ENCODE results near the gene NKG7.

NKG7 gene

GRCh38 chr19:51389143-51389542 lies 16.7 kb upstream of the NKG7 start:
- no peak for DNase-seq

GRCh38 chr19:51387924-51388389 lies 15.5 kb upstream of the NKG7 start, which contains the start of gene LIM2:
TSS of gene LIM2 (minus strand) at chr19:51387974. CDS start at chr19:51387443, 531 bp downstream.
- no peak for DNase-seq

DNA sequence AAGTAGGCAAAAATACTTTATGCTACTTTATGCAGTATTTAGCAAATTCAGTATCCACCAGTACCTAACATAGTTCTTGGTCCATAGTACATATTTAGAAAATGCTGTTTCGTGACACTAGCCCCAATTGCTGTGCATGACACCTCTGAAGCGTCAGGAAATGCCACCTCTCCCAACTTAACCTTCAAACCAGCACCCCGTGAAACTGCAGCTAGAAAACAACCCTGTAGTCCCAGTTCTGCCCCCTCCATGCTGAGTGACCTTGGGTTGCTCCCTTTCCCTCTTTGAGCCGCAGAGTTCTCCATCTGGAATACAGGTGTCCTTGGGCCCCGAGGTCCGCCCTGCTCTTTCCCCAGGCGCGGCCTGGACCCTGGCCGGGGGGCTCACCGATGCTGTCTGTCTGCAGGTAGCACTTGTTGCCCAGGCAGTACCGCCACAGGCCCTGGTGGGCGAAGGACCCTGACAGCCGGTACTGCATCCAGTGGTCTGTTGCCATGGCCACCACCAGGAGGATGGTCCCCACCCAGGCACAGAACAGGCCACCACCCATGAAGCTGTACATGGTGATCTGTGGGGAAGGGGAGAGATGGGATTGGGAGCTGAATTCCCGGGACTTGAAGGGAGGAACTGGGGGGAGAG lies 14.5 kb upstream of the NKG7 start:
- no peak for DNase-seq

DNA sequence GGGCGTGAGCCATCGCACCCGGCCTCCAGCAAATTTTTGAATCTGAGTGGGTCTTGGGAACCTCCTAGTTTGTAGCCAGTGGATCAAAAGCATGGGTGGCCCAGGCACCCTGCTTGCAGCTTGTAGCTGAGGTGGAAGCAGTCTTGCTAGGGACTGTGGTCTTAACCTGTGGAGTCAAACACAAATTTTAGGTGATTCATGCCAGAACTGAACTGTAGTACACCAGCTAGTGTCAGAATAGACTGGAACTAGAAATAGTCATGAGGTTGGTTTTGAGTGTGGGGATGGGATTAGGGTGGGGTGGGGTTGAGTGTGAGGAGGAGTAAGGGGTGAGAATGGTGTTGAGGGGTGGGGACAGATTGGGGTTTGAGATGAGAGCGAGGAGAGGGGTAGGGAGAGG lies 9.6 kb upstream of the NKG7 start:
- no peak for DNase-seq

DNA sequence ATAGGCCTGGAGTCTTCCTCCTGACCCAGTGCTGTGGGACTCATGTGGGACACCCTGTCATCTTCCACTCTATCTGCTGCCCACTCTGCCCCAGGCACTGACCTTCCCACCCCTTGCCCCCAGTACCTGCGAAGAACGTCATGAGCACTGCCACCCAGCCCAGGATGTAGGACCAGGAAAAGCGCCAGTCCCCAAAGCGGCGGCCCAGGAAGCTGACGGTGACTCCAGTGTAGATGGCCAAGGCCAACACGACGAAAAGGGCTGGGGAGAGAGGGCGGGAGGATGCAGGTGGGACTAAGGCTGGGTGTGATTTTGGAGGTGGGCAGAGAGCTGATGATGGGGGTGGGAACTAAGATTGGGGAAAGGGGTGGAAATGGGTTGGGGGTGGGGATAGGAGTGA lies 7.9 kb upstream of the NKG7 start:
- no peak for DNase-seq

DNA sequence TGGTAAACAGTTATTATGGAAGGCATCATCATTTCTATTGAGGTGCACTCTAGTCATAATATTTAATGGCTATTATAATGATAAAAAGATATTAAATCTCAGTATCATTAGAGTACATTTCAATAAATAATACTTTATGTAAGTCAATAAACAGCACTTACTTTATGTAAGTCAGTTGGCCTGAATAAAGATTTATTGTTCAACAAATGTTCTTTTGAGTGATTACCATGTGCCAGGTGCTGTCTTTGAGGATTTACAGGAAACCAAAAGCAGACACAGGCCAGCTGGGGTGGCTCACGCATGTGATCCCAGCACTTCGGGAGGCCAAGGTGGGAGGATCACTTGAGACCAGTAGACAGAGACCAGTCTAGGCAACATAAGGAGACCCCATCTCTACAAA lies 5.0 kb upstream of the NKG7 start:
- no peak for DNase-seq

GRCh38 chr19:51375504-51376221 lies 3.2 kb upstream of the NKG7 start:
- no peak for DNase-seq

- DNase-seq, result no peak
These were observed 319 bp downstream of the NKG7 start for GRCh38 chr19:51372021-51372648.

- DNase-seq, result no peak
These were observed 1.2 kb downstream of the NKG7 start for GRCh38 chr19:51371186-51371690.

- no peak for DNase-seq
These were observed 2.2 kb downstream of the NKG7 start for GRCh38 chr19:51370230-51370629.

- no peak for DNase-seq
These were observed 3.8 kb downstream of the NKG7 start, which contains the start of gene CLDND2 for GRCh38 chr19:51368366-51369282. TSS of gene CLDND2 (minus strand) at chr19:51369003. CDS start at chr19:51368577, 426 bp downstream.

DNA sequence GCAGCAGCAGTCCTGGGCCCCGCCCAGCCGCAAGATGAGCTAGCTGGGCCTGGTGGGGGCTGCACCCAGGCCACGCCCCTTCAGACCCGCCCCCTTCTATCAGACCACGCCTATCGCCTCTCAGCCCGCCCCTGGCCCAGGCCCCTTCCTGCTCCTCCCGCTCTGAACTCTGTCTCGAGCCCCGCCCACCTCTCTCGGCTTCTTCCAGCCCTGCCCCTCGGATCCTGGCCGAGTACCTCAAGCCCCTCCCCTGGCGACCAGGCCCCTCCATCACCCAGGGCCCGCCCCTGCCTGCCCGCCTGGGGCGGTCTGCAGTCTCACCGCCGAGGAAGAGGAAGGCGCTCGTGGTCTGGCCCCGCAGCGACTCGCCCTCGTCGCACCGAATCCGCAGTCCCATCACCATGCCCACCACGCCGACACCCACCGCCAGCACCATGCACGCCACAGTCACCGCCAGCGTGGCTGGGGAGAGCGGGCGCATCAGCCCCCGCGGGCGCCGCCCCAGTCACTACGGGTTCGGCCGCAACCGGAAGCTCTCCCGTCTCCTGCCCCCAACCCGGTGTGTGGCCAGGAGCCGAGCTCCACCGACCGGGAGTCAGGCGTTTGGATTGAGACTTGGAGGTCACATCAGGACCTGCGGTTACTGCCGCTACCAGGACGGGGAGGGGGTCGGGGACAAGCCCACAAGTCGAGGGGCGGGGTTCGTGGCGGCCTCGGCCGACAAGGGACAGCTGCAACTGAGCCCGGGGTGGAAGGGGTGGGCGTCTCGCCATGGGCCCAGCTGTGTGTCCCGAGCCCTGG lies 4.7 kb downstream of the NKG7 start:
- peak; percentile 81 to 93 for DNase-seq

DNA sequence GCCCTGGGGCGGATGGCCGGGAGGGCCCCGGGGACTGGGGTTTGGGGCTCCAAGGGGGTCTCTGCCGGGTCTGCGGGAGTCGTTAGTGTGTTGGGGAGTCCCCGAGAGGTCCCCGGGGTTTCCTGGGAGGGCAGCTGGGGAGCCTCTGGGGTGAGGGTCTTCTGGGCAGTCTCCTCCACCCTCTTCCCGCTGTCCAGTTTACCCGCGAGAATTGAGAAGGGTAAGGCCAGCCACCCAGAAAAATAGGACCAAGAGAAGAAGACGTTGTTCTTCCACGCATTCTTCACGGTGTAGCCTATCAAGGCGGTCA lies 5.2 kb downstream of the NKG7 start:
- no peak for DNase-seq

DNA sequence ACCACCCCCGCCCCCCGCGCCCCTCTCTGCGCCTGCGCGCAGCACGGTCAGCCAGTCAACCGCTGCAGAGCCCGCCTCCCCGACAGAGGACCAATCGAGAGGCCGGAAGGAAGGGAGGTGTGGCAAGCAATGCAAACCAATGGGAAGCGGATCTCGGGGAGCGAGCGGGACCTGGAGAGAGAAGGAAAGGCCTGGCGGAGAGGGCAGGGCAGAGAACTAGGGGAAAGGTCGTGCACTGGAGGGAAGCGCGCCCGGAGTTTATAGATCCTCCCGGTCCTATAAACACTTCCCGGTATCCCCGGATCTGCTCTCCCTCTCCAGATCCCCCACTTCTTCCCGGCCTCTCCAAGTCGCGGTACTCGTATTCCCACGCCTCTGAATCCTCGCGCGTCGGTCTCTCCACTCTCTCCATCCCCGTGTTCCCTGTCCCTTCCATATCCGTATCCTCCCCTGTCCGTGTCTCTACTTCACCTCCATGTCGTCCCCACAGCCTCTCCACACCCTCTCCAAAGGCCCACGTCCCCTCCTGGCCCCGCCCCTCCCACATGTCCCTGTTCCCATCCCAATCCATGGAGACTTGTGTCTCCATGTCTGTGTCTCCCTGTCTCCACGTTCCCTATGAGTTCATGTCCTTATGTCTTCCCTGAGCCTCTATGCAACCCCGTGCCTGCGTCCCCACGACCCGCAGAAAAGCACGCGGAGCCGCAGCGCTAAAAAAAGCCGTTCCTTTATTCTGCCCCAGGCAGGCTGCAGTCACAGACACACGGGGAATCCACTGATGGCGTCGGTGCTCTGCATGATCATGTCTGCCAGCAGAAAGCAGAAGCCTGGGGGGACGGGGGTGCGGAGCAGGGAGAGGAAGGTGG lies 5.8 kb downstream of the NKG7 start:
- DNase-seq, result peak; percentile 82 to 94

GRCh38 chr19:51365965-51366388 lies 6.5 kb downstream of the NKG7 start, which contains the start of gene ETFB:
TSS of gene ETFB (minus strand) at chr19:51366388. CDS start at chr19:51366326, 62 bp downstream.
- DNase-seq, result no peak

- DNase-seq, result no peak
These were observed 7.1 kb downstream of the NKG7 start for GRCh38 chr19:51365211-51365964.

- no peak for DNase-seq
These were observed 8.0 kb downstream of the NKG7 start for GRCh38 chr19:51364200-51365106.

GRCh38 chr19:51361239-51361638 lies 11.2 kb downstream of the NKG7 start:
- DNase-seq, result no peak

DNA sequence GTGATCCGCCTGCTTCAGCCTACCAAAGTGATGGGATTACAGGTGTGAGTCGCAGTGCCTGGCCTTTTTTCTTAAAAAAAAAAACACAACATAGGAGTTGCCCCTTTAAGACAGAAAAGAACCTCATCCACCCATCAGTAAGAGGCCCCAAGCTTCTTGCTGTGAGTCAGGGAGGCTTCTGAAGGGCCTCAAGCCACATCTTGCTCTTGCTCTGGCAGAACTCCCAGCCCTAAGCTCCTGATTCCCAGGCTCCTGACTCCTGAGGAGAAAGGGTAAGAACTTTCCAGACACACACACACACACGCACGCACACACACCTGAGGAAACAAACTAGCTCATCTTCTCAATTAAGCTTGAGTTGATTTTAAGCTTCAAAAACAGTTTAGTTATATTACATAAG lies 13.2 kb downstream of the NKG7 start:
- peak in 1 of 2 experiments; percentile 10 for DNase-seq
